ENCODE results near the gene RYR2. TPM values are rescaled to one million over a fixed set of nuclear protein-coding genes. Genes with fewer than 3 reads are reported as not detected.

Gene RYR2
- total RNA-seq, 2 experiments from 2014 or later = 0.03 to 0.40 TPM

DNA sequence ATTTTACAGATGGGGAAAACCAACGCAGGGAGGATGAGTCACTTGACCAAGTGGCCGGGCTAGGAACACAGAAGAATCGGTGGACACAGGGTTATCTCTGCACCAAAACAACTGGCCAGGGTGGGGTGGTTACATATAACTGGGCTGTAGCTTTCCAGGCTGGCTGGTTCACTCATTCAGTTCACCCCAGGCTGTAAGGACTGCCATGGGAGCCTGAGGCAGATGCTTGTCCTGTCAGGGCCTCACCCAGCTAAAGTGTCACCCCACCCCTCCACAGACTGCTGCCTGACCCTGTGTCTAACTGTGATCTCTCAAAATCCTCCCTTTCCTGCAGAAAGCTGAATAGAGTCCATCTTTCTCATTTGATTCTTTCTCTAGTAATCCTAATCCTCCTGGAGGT lies 387.3 kb downstream of the RYR2 start:
- no peaks in the 10 kb centered on the region for H3K27me3 Mint-ChIP-seq
- no peak overlapping the region for H3K27ac Mint-ChIP-seq
- H3K4me3 Mint-ChIP-seq = no peak overlapping the region
- ATAC-seq = no peak
- no peaks in the 10 kb centered on the region for H3K9me3 Mint-ChIP-seq (ENCODE audit: low read depth)
- CTCF ChIA-PET = no interaction called here
- no peaks in the 10 kb centered on the region for H3K4me1 Mint-ChIP-seq
- no peaks in the 10 kb centered on the region for H3K36me3 Mint-ChIP-seq
- DNase-seq = no peak

DNA sequence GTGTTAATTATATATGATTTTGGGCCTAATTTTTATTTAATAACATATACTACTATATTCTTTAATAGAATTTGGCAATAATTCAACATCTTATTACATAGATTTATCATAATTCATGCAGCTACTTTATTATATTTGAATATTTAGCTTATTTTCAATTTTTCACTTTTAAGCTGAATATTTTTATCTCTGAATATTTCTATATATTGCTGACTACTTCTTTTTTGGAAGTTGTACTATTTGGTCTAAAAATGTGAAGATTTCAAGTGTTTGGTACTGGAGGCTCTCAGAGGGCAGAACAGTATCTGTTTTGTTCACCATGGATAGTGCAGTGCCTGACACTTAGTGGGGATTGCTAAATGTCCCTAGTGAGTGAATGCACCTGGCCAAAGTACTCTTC lies 389.5 kb downstream of the RYR2 start:
- no peak overlapping the region for H3K27ac Mint-ChIP-seq
- DNase-seq = no peak
- no peak overlapping the region for H3K4me3 Mint-ChIP-seq
- H3K27me3 Mint-ChIP-seq = no peaks in the 10 kb centered on the region
- H3K9me3 Mint-ChIP-seq (ENCODE audit: low read depth) = no peaks in the 10 kb centered on the region
- no peaks in the 10 kb centered on the region for H3K4me1 Mint-ChIP-seq
- H3K36me3 Mint-ChIP-seq = no peaks in the 10 kb centered on the region
- CTCF ChIA-PET = no interaction called here
- no peak for ATAC-seq

DNA sequence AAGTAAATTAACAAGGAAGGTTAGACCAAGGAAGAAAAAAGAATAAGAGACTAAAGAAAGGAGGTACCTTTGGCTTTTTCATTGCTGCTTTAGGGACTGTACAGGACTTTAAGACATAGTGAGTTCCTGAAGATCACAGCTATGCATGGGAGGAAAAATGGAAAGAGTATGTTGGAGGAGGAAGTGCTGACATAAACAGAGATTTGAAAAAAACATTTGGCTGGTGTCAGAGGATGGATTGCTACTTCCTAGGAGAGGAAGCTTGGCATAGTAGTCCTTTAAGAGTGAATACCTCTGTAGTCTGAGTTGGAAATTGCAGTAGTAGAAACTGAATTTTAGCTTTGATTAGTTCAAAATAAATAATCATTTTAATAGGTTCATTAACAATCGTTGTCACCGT lies 398.4 kb downstream of the RYR2 start:
- ATAC-seq = no peak
- Mint-ChIP-seq H3K27ac (no peak overlapping the region), H3K4me1 (peaks cover 6% of the 10 kb centered on the region), H3K9me3 (ENCODE audit: low read depth) (no peaks in the 10 kb centered on the region), H3K36me3 (no peaks in the 10 kb centered on the region), H3K27me3 (no peaks in the 10 kb centered on the region), H3K4me3 (no peak overlapping the region)
- CTCF ChIA-PET = no interaction called here
- no peak for DNase-seq

DNA sequence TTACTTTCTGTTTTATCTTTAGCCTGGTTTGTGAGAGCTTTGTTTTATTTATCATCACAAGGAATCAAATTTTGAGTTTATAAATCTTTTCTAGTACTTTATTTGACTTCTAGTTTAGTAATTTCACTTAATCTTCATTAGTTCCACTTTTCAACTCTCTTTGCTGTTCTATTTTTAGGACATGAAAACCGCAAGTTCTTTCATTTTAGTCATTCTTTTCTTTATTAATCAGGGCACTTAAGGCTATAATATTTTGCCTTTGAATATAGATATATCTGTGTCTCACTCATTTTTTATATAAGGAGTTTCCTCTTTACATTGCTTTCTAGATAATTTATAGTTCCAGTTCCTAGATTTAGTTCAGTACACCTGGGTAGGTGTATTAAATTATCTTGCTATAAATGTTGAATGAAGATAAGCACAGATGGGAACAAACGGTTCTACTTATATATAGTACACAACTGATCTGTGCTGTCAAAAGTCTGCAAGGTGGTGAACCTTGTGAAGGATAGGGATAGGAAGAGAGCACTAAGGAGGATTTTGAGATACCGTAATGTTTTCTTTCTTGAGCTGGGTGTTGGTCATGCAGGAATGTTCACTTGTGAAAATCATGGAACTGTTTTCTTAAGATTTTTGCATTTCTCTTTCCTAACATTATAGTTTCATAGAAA lies 402.3 kb downstream of the RYR2 start:
- ATAC-seq = no peak
- Mint-ChIP-seq H3K27me3 (peaks cover 4% of the 10 kb centered on the region), H3K4me1 (peaks cover 6% of the 10 kb centered on the region), H3K36me3 (no peaks in the 10 kb centered on the region), H3K9me3 (ENCODE audit: low read depth) (no peaks in the 10 kb centered on the region), H3K4me3 (no peak overlapping the region), H3K27ac (no peak overlapping the region)
- CTCF ChIA-PET = no interaction called here
- DNase-seq = no peak

DNA sequence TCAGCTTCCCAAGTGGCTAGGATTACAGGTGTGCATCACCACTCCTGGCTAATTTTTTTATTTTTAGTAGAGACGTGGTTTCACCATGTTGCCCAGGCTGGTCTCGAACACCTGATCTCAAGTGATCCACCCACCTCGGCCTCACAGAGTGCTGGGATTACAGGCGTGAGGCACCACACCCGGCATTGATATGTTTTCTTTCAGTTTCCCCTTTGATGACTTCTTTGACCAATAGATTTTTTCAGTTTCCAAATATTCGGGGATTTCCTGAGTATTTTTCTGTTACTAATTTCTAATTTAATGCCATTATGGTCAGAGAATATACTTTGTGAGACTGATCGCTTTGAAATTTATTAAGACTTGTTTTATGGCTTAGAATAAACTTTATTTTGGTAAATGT lies 406.1 kb downstream of the RYR2 start:
- CTCF ChIA-PET = no interaction called here

DNA sequence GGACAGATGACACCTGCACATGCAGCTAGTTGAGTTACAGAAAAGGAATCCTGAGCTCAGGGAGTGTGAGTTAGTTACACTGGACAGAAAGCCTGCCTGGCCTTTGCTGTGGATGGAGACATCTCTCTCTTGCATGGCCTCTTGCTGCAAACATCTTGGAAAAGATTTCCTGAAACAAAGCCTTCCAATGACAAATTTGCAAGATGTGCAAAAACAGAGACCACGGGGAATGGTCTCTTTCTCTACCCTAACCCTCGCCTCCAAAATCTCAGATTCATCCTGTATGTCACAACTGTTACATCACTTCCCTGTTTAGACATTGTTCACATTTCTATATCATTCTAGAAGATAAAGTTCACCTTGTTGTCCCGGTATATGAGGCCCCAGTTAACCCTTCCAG lies 415.6 kb downstream of the RYR2 start:
- Mint-ChIP-seq H3K9me3 (ENCODE audit: low read depth) (no peaks in the 10 kb centered on the region), H3K27ac (no peak overlapping the region), H3K4me1 (no peaks in the 10 kb centered on the region), H3K36me3 (no peaks in the 10 kb centered on the region), H3K27me3 (no peaks in the 10 kb centered on the region), H3K4me3 (no peak overlapping the region)
- no peak for ATAC-seq
- CTCF ChIA-PET = no interaction called here
- DNase-seq = no peak

More for the DNA sequence above, 406.1 kb downstream of the RYR2 start:
- peaks cover 6% of the 10 kb centered on the region for H3K27me3 Mint-ChIP-seq
- H3K4me1 Mint-ChIP-seq = peaks cover 6% of the 10 kb centered on the region
- no peaks in the 10 kb centered on the region for H3K9me3 Mint-ChIP-seq (ENCODE audit: low read depth)
- ATAC-seq = no peak
- H3K4me3 Mint-ChIP-seq = no peak overlapping the region
- H3K27ac Mint-ChIP-seq = no peak overlapping the region
- DNase-seq = no peak
- no peaks in the 10 kb centered on the region for H3K36me3 Mint-ChIP-seq

DNA sequence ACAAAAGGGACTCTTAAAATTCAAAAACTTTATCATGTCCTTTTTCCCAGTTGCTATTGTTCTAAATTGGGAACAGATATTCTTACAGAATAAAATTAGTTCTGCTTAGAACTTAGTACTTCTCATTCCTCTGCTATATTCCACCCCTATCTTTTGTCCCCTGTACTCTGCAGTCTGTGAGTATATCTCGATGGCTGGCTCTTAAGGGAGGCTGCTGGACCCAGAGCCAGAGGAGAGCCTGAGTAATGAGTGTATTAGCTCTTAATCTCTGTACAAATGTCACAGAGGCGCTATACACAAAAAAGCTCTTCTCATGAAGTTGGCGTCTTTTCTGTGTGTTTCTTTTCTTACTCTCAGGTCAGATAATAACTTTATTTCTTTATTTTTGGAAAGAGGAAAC lies 425.3 kb downstream of the RYR2 start:
- peaks cover 2% of the 10 kb centered on the region for H3K27me3 Mint-ChIP-seq
- no peak overlapping the region for H3K4me3 Mint-ChIP-seq
- no peaks in the 10 kb centered on the region for H3K9me3 Mint-ChIP-seq (ENCODE audit: low read depth)
- no peaks in the 10 kb centered on the region for H3K4me1 Mint-ChIP-seq
- H3K36me3 Mint-ChIP-seq = no peaks in the 10 kb centered on the region
- CTCF ChIA-PET = interaction anchor here (0.7 kb wide), 1 partner anchor 95 kb away, joined by 3 read pairs; no protein-coding TSS in a partner anchor
- H3K27ac Mint-ChIP-seq = no peak overlapping the region
- DNase-seq (no peak), ATAC-seq (no peak)

DNA sequence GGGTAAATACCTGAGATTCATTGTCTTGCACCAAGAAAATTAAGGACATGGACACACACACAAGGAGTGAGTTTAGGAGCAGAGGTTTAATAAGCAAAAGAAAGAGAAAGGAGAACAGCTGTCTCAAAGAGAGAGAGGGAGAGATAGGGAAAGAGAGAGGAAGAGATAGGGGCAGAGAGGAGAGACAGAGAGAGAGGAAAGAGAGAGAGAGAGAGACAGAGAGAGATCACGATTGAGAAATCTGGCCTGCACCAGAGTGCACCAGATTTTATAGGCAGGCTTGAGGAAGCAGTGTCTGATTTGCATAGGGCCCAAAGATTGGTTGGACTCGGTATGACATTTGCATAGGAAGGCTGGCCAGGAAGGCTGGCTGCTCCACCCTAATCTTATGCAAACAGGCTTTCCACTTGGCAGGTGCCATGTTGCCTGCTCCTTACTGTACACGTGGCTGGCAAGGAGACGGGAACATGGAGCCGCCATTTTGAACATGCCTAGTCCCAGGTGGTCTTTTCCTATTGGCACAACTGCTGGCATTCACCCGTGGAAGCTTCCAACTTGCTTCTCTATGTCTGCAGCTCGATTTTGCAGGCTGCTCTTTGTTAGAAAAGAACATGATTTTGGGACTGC lies 428.8 kb downstream of the RYR2 start:
- Mint-ChIP-seq H3K27ac (no peak overlapping the region), H3K4me1 (no peaks in the 10 kb centered on the region), H3K4me3 (no peak overlapping the region), H3K27me3 (peaks cover 2% of the 10 kb centered on the region), H3K9me3 (ENCODE audit: low read depth) (no peaks in the 10 kb centered on the region), H3K36me3 (no peaks in the 10 kb centered on the region)
- CTCF ChIA-PET = no interaction called here
- ATAC-seq (no peak), DNase-seq (no peak)

DNA sequence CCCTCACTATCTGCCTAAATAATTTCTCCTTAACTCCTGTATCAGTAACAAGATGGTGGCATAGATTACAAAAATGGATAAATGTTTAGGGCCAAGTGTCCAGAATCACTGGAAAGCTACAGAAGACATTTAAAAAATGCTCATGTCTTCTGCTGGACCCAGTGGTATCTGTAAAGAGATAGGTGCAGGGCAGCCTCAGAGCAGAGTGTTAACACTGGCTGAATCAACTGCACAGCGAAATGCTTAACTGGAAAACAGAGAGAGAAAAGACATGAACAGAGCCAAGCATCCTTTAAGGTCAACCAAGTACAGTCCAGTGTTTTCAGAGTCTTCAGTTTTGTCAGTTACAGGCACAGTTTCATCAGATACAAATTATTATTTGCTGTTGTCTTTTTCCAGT lies 429.4 kb downstream of the RYR2 start:
- Mint-ChIP-seq H3K4me3 (no peak overlapping the region), H3K27me3 (peaks cover 2% of the 10 kb centered on the region), H3K36me3 (no peaks in the 10 kb centered on the region), H3K4me1 (no peaks in the 10 kb centered on the region), H3K9me3 (ENCODE audit: low read depth) (no peaks in the 10 kb centered on the region), H3K27ac (no peak overlapping the region)
- CTCF ChIA-PET = no interaction called here
- no peak for DNase-seq
- ATAC-seq = no peak

DNA sequence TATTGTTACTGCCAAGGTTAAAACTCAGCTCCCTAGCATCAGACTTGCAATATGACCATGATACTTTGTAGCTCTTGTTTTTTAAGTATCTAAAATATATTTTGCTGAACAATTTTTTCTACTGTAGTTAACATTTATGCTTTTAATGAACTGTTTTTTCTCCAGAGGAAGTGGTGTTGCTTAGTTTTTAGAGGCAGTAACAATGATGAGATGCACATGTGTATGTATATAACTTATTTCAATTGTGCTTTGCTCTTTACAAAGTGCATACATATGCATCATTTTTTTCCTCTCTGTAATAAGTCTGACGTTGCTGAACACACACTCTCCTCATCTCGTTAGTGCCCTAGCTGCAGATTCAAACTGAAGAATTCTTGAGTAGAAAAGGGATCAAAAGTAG lies 430.0 kb downstream of the RYR2 start:
- DNase-seq (no peak), ATAC-seq (no peak)
- H3K4me3 Mint-ChIP-seq = no peak overlapping the region
- H3K4me1 Mint-ChIP-seq = no peaks in the 10 kb centered on the region
- H3K9me3 Mint-ChIP-seq (ENCODE audit: low read depth) = no peaks in the 10 kb centered on the region
- peaks cover 2% of the 10 kb centered on the region for H3K27me3 Mint-ChIP-seq
- H3K36me3 Mint-ChIP-seq = no peaks in the 10 kb centered on the region
- CTCF ChIA-PET = no interaction called here
- no peak overlapping the region for H3K27ac Mint-ChIP-seq

DNA sequence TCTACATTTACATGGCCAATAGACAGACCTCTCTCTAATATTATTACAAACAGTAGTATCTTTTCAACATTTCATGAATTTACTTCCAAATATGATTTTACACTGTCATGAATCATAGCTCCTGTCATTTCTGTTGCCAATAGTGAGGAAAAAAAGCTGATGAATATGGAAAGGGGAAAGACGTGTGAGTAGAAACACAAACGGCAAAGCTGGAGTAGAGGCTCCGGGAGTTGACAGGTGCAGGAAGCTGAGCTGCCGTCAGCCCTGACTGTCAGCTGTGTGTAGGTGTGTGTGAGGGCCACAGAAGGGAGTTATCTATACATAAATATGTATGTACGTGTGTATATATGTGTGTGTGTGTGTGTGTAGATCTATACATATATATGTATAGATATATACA lies 431.9 kb downstream of the RYR2 start:
- Mint-ChIP-seq H3K27ac (no peak overlapping the region), H3K9me3 (ENCODE audit: low read depth) (no peaks in the 10 kb centered on the region), H3K4me3 (no peak overlapping the region), H3K27me3 (peaks cover 2% of the 10 kb centered on the region), H3K36me3 (no peaks in the 10 kb centered on the region), H3K4me1 (no peaks in the 10 kb centered on the region)
- CTCF ChIA-PET = no interaction called here
- ATAC-seq = no peak
- DNase-seq = no peak

DNA sequence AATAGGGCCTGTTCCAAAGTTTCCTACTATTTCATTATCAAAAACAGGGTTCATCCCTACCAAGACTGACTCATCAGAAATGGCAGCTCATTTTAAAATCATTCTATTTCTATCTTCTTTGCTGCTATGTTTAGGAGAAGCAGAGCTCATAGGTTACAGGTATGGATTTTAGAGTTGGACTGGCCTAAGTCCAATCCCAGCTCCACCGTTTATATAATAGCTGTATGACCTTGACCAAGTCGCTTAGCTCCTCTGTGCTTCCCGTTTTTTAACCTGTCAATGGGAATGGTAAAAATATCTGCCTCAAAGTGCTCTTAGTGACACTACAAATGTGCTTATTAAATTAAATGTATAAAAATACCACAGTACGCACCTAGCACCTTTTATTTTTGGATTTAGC lies 436.1 kb downstream of the RYR2 start:
- no peaks in the 10 kb centered on the region for H3K4me1 Mint-ChIP-seq
- CTCF ChIA-PET = no interaction called here
- no peaks in the 10 kb centered on the region for H3K36me3 Mint-ChIP-seq
- no peak overlapping the region for H3K27ac Mint-ChIP-seq
- ATAC-seq (no peak), DNase-seq (no peak)
- H3K27me3 Mint-ChIP-seq = peaks cover 3% of the 10 kb centered on the region
- H3K4me3 Mint-ChIP-seq = no peak overlapping the region
- no peaks in the 10 kb centered on the region for H3K9me3 Mint-ChIP-seq (ENCODE audit: low read depth)

DNA sequence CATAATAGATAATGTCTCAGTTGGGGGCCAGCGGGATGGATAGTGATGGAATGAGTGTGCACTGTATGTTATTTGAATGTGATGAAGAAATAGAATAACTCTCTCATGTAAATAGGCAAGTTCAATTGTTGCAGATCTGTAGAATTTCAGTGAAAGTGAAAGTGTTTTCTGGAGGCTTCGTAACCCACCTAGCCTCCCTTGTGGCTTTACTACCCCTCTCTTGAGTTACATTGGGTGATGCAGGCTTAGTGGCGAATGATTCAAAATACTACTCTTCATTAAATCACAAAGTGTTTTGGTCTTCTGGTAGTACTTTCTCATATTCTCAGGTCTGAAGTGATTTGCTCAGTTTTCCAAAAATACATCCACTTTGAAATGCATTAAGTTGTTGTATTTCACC lies 436.9 kb downstream of the RYR2 start:
- Mint-ChIP-seq H3K9me3 (ENCODE audit: low read depth) (no peaks in the 10 kb centered on the region), H3K4me1 (no peaks in the 10 kb centered on the region), H3K27ac (no peak overlapping the region), H3K27me3 (peaks cover 3% of the 10 kb centered on the region), H3K4me3 (no peak overlapping the region), H3K36me3 (no peaks in the 10 kb centered on the region)
- CTCF ChIA-PET = no interaction called here
- ATAC-seq = no peak
- no peak for DNase-seq

DNA sequence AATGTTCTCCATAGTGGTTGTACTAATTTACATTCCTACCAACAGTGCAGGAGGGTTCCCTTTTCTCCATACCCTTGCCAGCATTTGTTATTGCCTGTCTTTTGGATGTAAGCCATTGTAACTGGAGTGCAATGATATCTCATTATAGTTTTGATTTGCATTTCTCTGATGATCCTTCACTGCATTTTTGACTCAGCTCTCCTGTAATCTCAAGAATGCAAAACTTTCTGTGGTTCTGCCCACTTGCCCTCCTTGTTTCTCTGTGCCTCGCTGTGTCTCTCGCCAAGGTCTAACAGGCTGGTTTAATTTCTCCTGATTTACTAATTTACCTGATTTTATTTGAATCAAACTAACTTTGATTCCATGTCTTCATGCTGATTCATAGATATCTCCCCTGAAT lies 440.8 kb downstream of the RYR2 start:
- CTCF ChIA-PET = no interaction called here
- no peak overlapping the region for H3K27ac Mint-ChIP-seq
- no peaks in the 10 kb centered on the region for H3K36me3 Mint-ChIP-seq
- no peak for DNase-seq
- no peaks in the 10 kb centered on the region for H3K9me3 Mint-ChIP-seq (ENCODE audit: low read depth)
- ATAC-seq = no peak
- H3K4me3 Mint-ChIP-seq = no peak overlapping the region
- H3K27me3 Mint-ChIP-seq = peaks cover 3% of the 10 kb centered on the region
- no peaks in the 10 kb centered on the region for H3K4me1 Mint-ChIP-seq

DNA sequence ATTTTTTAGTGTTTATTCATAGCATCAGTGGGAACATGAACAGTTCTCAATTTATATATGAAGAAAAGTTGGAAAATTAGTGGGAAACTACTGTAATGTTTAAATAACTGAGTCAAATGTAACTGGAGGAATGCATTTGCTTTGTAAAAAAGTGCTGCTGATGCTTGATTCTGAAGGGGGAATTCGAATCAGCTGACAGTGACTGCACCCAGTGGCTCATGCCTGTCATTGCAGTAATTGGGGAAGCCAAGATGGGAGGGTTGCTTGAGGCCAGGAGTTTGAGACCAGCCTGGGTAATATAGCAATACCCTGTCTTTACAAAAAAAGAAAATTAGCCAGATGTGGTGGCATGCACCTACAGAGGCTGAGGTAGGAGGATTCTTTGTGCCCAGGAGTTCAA lies 450.4 kb downstream of the RYR2 start:
- no peaks in the 10 kb centered on the region for H3K27me3 Mint-ChIP-seq
- no peaks in the 10 kb centered on the region for H3K36me3 Mint-ChIP-seq
- CTCF ChIA-PET = no interaction called here
- H3K4me1 Mint-ChIP-seq = no peaks in the 10 kb centered on the region
- no peak overlapping the region for H3K4me3 Mint-ChIP-seq
- H3K27ac Mint-ChIP-seq = no peak overlapping the region
- H3K9me3 Mint-ChIP-seq (ENCODE audit: low read depth) = no peaks in the 10 kb centered on the region
- DNase-seq = no peak
- ATAC-seq = no peak
